NCI-H2227 treated with DMSO at 0.1 percent for 48 hours (cell line): ENCODE measurements around the gene SMTNL2.
"Not testable (repeated sequence)": the region's sequence is repeated elsewhere in the genome, so short reads cannot be mapped to it uniquely, and the experiment has no call there.

Experiments
- DNase-seq: peaks from one replicate; lab custom pipeline; 2025; lab: John Stamatoyannopoulos, UW

Gene SMTNL2

GRCh38 chr17:4585638-4585994 lies 1.3 kb downstream of the SMTNL2 start:
- no peak for DNase-seq

DNA sequence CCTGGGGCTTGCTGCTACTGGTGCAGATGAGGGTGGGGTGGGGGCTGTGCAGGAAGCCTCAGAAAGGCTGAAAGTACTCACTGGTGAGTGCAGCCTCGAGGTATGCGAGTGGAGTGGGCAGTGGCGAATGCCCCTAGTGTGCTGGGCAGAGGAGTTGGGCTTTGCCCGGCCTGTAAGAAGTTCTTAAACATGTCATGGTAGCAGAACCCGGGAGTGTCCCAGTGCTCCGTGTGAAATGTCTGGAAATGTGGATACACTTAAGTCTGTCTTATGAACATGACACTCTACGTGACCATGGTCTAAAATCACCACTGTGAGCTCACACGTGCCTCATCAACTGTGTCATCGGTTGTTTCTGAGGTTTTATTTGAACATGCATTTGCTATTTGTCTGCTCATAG lies 1.7 kb downstream of the SMTNL2 start:
- DNase-seq, result no peak

DNA sequence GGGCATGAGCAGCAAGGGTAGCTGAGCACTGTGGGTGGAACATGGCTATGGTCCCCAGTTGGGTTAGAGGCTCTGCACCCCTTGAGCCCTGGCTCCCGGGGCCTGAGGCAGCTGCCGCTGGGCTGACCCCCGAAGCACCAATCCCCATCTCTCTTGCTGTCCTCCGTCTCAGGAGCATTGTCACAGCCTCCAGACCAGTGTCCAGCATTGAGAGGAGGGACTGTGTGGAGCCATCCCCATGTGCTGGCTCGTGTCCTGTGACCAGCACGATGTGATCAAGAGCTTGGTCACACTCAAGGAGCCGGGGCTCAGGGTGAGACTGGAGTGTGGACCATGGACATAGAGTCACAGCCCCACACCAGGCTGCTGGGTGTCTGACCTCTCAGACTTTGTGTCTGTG lies 2.9 kb downstream of the SMTNL2 start:
- DNase-seq, result no peak

DNA sequence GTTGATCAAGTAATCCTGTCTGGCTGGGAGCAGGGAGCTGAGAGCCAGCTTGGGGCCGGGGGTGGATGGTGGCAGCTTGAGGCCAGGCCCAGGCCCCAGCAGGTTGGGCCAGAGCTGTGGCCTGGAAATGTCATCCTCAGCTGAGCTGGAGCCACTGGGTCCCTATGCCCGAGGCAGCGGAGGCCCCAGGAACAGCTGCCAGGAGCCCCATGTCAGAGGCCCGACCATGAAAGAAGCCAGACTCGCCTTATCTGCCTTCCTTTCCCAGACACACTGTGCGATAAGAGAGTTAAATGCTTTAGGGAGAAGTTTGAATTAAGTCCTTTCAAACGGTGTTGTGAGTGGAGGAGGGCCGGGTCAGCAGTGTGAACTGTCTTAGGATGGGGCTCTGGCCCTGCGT lies 3.5 kb downstream of the SMTNL2 start:
- DNase-seq, result no peak

GRCh38 chr17:4588391-4588790 lies 4.1 kb downstream of the SMTNL2 start:
- DNase-seq, result no peak

DNA sequence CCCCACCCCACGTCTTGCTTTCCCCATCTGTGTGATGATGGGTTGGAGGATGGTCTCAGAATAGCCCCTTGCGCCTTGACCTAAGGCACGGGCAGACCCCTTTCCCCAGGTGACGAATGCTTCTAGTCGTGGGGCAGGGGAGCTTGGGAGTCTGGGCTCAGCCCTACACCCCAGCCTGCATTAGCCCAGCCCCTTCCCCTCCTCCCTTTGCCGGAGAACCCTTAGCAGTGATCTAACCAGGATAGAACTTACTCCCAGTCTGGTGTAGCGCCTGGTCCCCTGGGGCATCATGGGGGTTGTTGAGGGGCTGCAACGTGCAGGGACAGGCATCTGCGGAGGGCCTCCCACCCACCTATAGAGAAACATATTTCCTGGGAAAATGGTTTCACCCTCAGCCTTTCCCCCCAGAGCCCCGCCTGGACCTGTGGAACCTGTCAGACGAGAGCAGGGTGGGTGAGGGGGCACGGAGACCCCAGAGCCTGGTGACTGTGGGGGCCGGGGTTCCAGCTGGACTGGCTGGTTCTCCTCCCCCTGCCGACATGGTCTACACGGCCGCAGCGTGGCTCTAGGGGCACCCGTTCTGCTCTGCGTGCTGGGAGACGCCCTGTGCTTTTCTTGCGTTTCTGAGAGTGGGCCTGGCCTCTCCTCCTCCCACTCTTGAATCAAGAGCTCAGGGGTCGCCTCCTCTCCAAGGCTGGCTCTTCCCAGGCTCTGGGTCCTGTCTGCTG lies 4.7 kb downstream of the SMTNL2 start:
- no peak for DNase-seq

DNA sequence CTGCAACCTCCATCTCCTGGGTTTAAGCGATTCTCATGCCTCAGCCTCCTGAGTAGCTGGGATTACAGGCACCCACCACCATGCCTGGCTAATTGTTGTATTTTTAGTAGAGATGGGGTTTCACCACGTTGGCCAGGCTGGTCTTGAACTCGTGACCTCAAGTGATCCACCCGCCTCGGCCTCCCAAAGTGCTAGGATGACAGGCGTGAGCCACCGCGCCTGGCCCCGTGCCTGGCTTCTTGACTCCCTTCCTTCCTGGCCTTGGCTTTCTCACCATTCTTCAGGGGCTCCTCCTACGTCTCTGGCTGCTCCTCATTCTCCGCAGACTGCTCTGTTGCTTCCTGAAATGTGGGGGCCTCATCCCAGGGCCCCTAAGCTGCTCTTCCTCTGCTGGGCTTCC lies 5.7 kb downstream of the SMTNL2 start:
- DNase-seq, result not testable (repeated sequence)

DNA sequence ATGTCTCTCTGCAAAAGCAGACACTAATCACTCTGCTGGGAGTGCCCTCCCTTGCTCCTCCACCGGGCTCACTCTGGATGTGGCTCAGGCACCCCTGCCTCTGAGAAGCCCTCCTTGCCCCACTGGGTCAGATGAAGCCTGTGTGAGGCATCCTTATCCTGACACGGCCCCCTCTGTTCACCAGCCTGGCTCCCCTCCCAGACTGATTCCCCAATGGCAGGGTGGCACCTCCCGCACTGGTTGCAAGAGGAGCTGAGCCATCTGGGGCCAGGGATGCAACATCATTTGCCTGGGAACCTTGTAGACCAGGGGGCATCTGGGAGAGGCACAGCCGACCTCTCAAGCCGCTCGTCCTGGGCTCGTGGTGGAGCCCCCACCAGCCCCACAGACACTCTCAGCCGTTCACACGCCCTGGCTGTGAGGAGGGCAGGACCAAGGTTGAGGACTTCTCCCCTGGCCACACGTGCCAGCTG lies 6.7 kb downstream of the SMTNL2 start:
- no peak for DNase-seq

- no peak for DNase-seq
Measured at GRCh38 chr17:4591529-4591928, 7.2 kb downstream of the SMTNL2 start.

GRCh38 chr17:4592240-4593005 lies 8.1 kb downstream of the SMTNL2 start:
- no peak for DNase-seq

DNA sequence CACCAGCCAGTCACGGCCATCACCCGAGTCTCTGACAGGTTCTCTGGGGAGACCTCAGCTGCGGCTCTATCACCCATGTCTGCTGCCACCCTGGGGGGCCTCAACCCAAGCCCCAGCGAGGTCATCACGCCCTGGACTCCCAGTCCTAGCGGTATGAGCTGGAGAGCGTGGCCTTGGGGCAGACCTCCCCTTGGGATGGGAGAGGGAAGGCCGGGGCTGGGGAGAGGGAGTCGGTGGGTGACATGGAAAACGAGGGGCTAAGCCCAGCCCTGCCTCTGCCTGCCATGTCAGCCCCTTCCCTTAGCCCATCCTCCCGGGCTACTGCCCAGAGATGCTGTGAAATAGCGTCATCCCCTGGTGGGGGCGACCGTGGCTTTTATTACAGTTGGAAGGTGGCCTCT lies 8.7 kb downstream of the SMTNL2 start:
- no peak for DNase-seq

GRCh38 chr17:4594406-4594805 lies 10.1 kb downstream of the SMTNL2 start:
- DNase-seq, result no peak

DNA sequence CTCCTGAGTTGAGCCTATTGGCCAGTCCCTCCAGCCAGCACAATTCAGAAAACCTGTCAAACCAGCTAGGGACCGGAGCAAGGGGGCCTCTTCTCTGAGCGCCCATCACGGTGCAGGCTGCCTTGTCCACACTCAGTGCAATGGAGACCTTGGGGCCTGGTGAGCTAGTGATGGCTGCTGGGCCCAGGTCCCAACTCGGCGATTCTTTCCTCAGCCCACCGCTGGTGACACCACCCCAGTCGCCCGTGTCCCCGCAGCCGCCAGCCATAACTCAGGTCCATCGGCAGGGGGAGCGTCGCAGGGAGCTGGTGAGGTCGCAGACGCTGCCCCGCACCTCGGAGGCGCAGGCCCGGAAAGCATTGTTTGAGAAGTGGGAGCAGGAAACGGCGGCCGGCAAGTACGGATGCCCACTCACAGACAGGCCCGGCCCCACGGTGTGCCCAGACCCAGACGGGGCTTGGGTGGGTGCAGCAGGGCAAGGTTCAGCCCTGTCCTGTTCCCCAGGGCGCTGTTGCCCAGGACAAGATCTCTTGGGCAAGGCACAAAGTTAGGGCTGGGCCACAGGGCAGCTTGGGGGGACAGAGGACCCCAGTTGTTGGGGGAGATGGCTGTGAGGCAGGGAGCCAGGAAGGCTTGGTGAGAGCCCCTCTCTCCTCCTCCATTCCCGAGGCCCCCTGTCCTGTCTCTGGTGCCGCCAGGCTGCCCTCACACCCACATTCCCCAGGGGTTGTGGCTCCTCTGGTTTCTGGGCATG lies 10.8 kb downstream of the SMTNL2 start:
- DNase-seq, result no peak

DNA sequence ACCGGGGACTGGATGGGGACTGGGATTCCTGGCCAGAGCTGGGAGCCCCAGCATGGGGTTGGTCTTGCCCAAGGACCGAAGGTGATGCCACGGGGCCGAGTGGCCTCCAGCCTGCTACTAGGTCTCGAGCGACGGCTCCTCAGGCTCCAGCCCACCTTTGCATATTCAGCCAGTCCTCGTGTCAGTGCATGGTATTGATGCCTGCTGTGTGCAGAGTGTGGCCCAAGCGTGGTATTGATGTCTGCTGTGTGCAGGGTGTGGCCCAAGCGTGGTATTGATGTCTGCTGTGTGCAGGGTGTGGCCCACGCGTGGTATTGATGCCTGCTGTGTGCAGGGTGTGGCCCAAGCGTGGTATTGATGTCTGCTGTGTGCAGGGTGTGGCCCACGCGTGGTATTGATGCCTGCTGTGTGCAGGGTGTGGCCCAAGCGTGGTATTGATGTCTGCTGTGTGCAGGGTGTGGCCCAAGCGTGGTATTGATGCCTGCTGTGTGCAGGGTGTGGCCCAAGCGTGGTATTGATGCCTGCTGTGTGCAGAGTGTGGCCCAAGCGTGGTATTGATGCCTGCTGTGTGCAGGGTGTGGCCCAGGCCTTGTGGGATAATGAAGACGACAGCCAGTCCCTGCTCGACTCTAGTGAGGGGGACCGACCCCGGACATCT lies 11.5 kb downstream of the SMTNL2 start:
- DNase-seq, result not testable (repeated sequence)

GRCh38 chr17:4596636-4597380 lies 12.5 kb downstream of the SMTNL2 start:
- DNase-seq, result no peak

GRCh38 chr17:4597975-4598374 lies 13.6 kb downstream of the SMTNL2 start:
- no peak for DNase-seq

GRCh38 chr17:4598776-4599504 lies 14.6 kb downstream of the SMTNL2 start:
- DNase-seq, result no peak

DNA sequence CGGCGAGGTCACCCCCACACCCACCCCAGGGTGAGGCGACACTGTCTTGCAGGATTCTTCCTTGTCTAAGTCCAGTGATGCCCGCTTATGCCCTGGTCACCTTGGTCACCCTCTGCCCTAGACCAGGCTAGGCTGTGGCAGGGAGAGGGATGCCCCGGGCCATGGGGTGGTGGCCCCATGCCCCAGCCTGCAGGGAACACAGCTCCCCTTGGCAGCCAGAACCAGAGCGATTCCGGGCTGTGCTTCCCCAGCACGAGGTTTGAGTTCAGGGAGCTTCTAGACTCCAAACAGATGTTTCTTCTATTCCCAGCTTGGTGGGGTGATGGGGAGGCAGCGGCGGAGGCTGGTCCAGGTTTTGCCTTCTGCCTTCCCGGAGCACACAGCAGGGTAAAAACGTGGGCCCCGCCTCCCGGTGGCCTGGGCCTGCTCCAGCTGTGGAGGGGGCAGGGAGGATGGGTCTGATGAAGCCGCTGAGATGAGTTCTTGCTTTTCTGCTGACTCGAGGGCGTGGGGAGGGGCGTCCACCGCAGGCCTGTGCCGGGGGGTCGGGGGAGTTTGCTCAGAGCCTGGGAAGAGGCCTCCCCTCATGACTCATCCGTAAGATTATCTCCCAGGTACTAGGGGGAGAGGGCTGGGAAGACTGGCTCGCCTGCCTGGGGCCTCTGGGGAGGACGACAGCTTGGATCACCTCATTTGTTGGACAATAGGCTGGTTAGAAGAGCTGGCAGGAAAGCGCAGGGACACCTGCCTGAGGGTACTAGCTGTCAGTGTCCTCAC lies 15.4 kb downstream of the SMTNL2 start:
- DNase-seq, result peak; percentile 46

DNA sequence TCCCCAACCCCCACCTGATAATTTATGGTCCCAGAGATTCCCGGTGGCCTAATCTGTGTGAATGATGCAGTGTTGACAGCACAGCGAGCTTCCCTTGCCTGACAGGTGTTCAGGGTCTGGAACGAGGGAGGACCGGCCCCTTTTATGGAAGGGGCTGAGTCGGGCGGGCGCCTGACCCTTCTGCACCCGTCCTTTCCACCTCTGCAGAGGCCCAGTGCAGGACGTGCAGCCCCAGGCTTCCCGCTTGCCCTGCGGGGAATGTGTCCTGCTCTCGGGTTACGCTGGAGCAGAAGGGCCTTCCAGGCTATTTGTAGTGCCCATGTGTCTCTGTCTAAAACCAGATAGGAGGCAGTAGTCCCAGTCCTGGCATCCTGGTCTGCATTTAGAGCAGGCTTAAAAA lies 16.2 kb downstream of the SMTNL2 start:
- DNase-seq, result no peak

DNA sequence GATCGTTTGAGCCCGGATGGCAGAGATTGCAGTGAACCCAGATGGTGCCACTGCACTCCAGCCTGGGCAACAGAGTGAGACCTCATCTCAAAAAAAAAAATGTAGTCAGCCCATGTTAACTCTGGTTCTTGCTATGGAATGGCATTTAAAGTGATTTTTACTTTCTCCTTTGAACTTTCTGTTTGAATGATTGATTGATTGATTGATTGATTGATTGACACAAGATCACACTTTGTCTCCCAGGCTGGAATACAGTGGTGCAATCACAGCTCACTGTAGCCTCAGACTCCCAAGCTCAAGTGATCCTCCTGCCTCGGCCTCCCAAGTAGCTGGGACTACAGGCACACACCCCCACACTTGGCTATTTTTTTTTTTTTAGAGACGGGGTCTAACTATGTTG lies 17.0 kb downstream of the SMTNL2 start:
- no peak for DNase-seq
